Measurements from ENCODE around the gene ITGB4. TPM values are rescaled to one million over a fixed set of nuclear protein-coding genes. Genes with fewer than 3 reads are reported as not detected.

The ITGB4 gene
- total RNA-seq, 3 donors from 2014 or later, result 153 to 307 (median 246) TPM

GRCh38 chr17:75765981-75766380 lies 44.7 kb downstream of the ITGB4 start:
- DNase-seq (no peak), ATAC-seq (no peak)
- no peaks in the 10 kb centered on the region for H3K9me3 ChIP-seq
- TF ChIP-seq CTCF (IDR thresholded peaks at IDR 0.05), result no peak
- H3K4me3 ChIP-seq, result no peak overlapping the region
- no peaks in the 10 kb centered on the region for H3K36me3 ChIP-seq (ENCODE audit: low read depth)
- H3K4me1 ChIP-seq (ENCODE audit: low read depth), result peaks cover 18% of the 10 kb centered on the region
- intact Hi-C loops (cut with DNase I, micrococcal nuclease), result no loop called here

GRCh38 chr17:75767881-75768280 lies 46.6 kb downstream of the ITGB4 start:
- intact Hi-C loops (cut with DNase I, micrococcal nuclease), result no loop called here
- H3K4me1 ChIP-seq (ENCODE audit: low read depth), result peaks cover 31% of the 10 kb centered on the region
- H3K4me3 ChIP-seq, result no peak overlapping the region
- H3K9me3 ChIP-seq, result no peaks in the 10 kb centered on the region
- no peak for TF ChIP-seq CTCF (IDR thresholded peaks at IDR 0.05)
- ATAC-seq (no peak), DNase-seq (peak in 1 of 3 donors; percentile 12)
- no peaks in the 10 kb centered on the region for H3K36me3 ChIP-seq (ENCODE audit: low read depth)

- intact Hi-C loops (cut with DNase I, micrococcal nuclease), result no loop called here
- DNase-seq, result peak in 2 of 3 donors; percentile 46 to 75
- peak; percentile 74 for ATAC-seq
Observed at GRCh38 chr17:75769536-75769935, 48.3 kb downstream of the ITGB4 start.

GRCh38 chr17:75771334-75772281 lies 50.3 kb downstream of the ITGB4 start:
- Histone ChIP-seq H3K9me3 (no peaks in the 10 kb centered on the region), H3K4me1 (ENCODE audit: low read depth) (peaks cover 22% of the 10 kb centered on the region), H3K4me3 (no peak overlapping the region), H3K36me3 (ENCODE audit: low read depth) (no peaks in the 10 kb centered on the region)
- peak; percentile 22 to 65 (median 49) for DNase-seq
- no peak for TF ChIP-seq CTCF (IDR thresholded peaks at IDR 0.05)
- peak; percentile 60 for ATAC-seq
- intact Hi-C loops (cut with DNase I, micrococcal nuclease), result no loop called here

More at GRCh38 chr17:75769536-75769935, 48.3 kb downstream of the ITGB4 start:
- TF ChIP-seq CTCF (IDR thresholded peaks at IDR 0.05), result no peak
- no peaks in the 10 kb centered on the region for H3K9me3 ChIP-seq
- H3K4me3 ChIP-seq, result no peak overlapping the region
- no peaks in the 10 kb centered on the region for H3K36me3 ChIP-seq (ENCODE audit: low read depth)
- H3K4me1 ChIP-seq (ENCODE audit: low read depth), result peaks cover 22% of the 10 kb centered on the region

GRCh38 chr17:75773121-75773807 lies 52.0 kb downstream of the ITGB4 start:
- Histone ChIP-seq H3K4me3 (no peak overlapping the region), H3K9me3 (no peaks in the 10 kb centered on the region), H3K4me1 (ENCODE audit: low read depth) (peaks cover 32% of the 10 kb centered on the region), H3K36me3 (ENCODE audit: low read depth) (no peaks in the 10 kb centered on the region)
- no peak for ATAC-seq
- intact Hi-C loops (cut with DNase I, micrococcal nuclease), result no loop called here
- TF ChIP-seq CTCF (IDR thresholded peaks at IDR 0.05), result no peak
- DNase-seq, result peak in 1 of 3 donors; percentile 50

All from mucosa of descending colon (tissue), 3 donors.